RWPE2 (cell line): ENCODE measurements around the gene TARS1.

Experiments used
- ATAC-seq: fragments of 200-7000 bp; cut with Tn5 transposase; 3 replicates; pipeline ENCODE4 v1.9.1; 2021; ENCODE audit warnings: low read depth
- DNase-seq: peaks from one replicate; pipeline ENCODE4 v3.0.0-alpha.2; 2020; ENCODE audit warnings: low spot score
- H3K27ac ChIP-seq: fragments of 450-650 bp; 2 replicates; pipeline ENCODE4 v1.5.1; 2017; ENCODE audit warnings: mild to moderate bottlenecking; ENCODE audit not compliant: poor library complexity, severe bottlenecking
- H3K27me3 ChIP-seq: fragments of 250-450 bp; sonication (Bioruptor Pico); 2 replicates; pipeline ENCODE4 v1.5.1; 2021; ENCODE audit warnings: mild to moderate bottlenecking, moderate library complexity; ENCODE audit not compliant: insufficient read depth, poor library complexity, severe bottlenecking
- H3K36me3 ChIP-seq: fragments of 250-450 bp; sonication (Bioruptor Pico); 2 replicates; pipeline ENCODE4 v1.5.1; 2020; ENCODE audit warnings: low read depth, mild to moderate bottlenecking, moderate library complexity
- H3K4me1 ChIP-seq: fragments of 250-450 bp; sonication (Bioruptor Pico); 2 replicates; pipeline ENCODE4 v1.5.1; 2021; ENCODE audit warnings: mild to moderate bottlenecking, moderate library complexity; ENCODE audit not compliant: insufficient read depth, poor library complexity, severe bottlenecking
- H3K4me3 ChIP-seq: fragments of 250-450 bp; sonication (Bioruptor Pico); 2 replicates; pipeline ENCODE4 v1.5.1; 2021; ENCODE audit warnings: mild to moderate bottlenecking, moderate library complexity; ENCODE audit not compliant: severe bottlenecking
- H3K9me3 ChIP-seq: fragments of 250-450 bp; sonication (Bioruptor Pico); 2 replicates; pipeline ENCODE4 v1.5.1; 2021; ENCODE audit warnings: mild to moderate bottlenecking, moderate library complexity; ENCODE audit not compliant: severe bottlenecking
- TF ChIP-seq, protein P1 (sequence below): fragments of 450-650 bp; IDR thresholded peaks from one replicate; pipeline ENCODE4 v1.5.1; 2017; ENCODE audit warnings: mild to moderate bottlenecking, moderate library complexity; ENCODE audit not compliant: poor library complexity, severe bottlenecking

The TARS1 gene

DNA sequence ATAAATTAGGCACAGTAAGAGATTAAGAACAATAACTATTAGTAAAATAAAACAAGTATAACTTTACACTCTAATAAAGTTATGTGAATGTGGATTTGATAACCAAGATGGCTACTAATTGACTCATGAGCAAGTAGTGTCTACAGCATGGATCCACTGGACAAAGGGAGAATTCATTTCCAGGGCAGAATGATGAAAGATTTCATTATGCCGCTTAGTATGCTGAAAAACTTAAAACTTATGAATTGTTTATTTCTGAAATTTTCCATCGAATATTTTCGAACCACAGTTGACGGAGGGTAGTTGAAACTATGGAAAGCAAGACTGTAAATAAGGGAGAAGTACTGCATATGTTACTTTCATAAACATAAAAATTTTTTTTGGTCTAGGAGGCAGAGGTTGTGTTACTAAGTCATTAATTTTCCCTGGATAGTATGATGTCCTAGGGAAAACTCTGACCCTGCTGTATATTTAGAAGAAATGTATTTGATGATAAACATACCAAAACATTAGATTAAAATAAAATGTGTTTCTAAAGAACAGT, 24.9 kb upstream of the TARS1 start:
- ATAC-seq: no peak
- no peaks in the 10 kb centered on the region for H3K36me3 ChIP-seq
- no peaks in the 10 kb centered on the region for H3K27me3 ChIP-seq
- H3K4me1 ChIP-seq: no peaks in the 10 kb centered on the region
- H3K9me3 ChIP-seq: no peaks in the 10 kb centered on the region
- TF ChIP-seq, protein P1, sequence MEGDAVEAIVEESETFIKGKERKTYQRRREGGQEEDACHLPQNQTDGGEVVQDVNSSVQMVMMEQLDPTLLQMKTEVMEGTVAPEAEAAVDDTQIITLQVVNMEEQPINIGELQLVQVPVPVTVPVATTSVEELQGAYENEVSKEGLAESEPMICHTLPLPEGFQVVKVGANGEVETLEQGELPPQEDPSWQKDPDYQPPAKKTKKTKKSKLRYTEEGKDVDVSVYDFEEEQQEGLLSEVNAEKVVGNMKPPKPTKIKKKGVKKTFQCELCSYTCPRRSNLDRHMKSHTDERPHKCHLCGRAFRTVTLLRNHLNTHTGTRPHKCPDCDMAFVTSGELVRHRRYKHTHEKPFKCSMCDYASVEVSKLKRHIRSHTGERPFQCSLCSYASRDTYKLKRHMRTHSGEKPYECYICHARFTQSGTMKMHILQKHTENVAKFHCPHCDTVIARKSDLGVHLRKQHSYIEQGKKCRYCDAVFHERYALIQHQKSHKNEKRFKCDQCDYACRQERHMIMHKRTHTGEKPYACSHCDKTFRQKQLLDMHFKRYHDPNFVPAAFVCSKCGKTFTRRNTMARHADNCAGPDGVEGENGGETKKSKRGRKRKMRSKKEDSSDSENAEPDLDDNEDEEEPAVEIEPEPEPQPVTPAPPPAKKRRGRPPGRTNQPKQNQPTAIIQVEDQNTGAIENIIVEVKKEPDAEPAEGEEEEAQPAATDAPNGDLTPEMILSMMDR: no peak
- H3K4me3 ChIP-seq: no peak overlapping the region
- H3K27ac ChIP-seq: no peak overlapping the region
- DNase-seq: no peak

GRCh38 chr5:33417632-33418031, 23.1 kb upstream of the TARS1 start:
- DNase-seq: no peak
- Histone ChIP-seq H3K9me3 (no peaks in the 10 kb centered on the region), H3K27me3 (no peaks in the 10 kb centered on the region), H3K4me3 (no peak overlapping the region), H3K36me3 (no peaks in the 10 kb centered on the region), H3K27ac (no peak overlapping the region), H3K4me1 (peaks cover 4% of the 10 kb centered on the region)
- ATAC-seq: peak; percentile 40; the same call in 1 of the 3 replicates
- TF ChIP-seq, protein P1: no peak

DNA sequence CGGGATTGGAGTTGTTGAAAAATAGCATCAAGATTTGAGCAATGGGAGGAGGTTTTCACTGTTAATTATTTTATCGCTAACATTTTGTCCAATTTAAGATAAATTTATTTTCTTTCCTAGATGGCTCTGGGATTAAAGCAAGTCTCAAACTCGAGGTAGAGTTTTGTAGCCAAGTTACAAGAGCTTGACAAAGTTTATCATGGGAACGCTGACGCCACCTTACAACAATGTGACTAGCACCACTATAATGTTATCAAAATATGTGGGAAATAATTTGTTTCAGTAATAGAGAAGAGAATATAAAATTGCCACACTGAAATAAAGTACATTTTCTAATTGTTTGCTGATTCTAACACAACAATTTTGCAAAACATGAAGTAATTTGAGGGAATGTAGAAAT, 19.8 kb upstream of the TARS1 start:
- Histone ChIP-seq H3K4me1 (peaks cover 7% of the 10 kb centered on the region), H3K36me3 (no peaks in the 10 kb centered on the region), H3K27me3 (no peaks in the 10 kb centered on the region), H3K9me3 (no peaks in the 10 kb centered on the region), H3K27ac (no peak overlapping the region), H3K4me3 (no peak overlapping the region)
- TF ChIP-seq, protein P1: no peak
- DNase-seq (no peak), ATAC-seq (no peak)

- H3K27me3 ChIP-seq: no peaks in the 10 kb centered on the region
- no peaks in the 10 kb centered on the region for H3K36me3 ChIP-seq
- H3K4me1 ChIP-seq: peaks cover 7% of the 10 kb centered on the region
- DNase-seq (no peak), ATAC-seq (no peak)
- TF ChIP-seq, protein P1: no peak
- no peak overlapping the region for H3K27ac ChIP-seq
- no peak overlapping the region for H3K4me3 ChIP-seq
- no peaks in the 10 kb centered on the region for H3K9me3 ChIP-seq
These were observed 18.6 kb upstream of the TARS1 start for GRCh38 chr5:33422191-33422590.

GRCh38 chr5:33423018-33423630, 17.6 kb upstream of the TARS1 start:
- TF ChIP-seq, protein P1: peak; percentile 91
- Histone ChIP-seq H3K4me3 (no peak overlapping the region), H3K4me1 (peaks cover 7% of the 10 kb centered on the region), H3K9me3 (no peaks in the 10 kb centered on the region), H3K27ac (no peak overlapping the region), H3K27me3 (no peaks in the 10 kb centered on the region), H3K36me3 (no peaks in the 10 kb centered on the region)
- no peak for DNase-seq
- peak; percentile 65; the same call in 2 of the 3 replicates for ATAC-seq
